Measurements from ENCODE around the gene SHLD2.
A peak's percentile ranks its signal among the peaks of the same experiment; 100 is the strongest.
"Not testable (repeated sequence)": the region's sequence is repeated elsewhere in the genome, so short reads cannot be mapped to it uniquely, and the experiment has no call there.

SHLD2 gene

GRCh38 chr10:87089746-87090145 is 5.3 kb upstream of the SHLD2 start:
- DNase-seq, result no peak

DNA sequence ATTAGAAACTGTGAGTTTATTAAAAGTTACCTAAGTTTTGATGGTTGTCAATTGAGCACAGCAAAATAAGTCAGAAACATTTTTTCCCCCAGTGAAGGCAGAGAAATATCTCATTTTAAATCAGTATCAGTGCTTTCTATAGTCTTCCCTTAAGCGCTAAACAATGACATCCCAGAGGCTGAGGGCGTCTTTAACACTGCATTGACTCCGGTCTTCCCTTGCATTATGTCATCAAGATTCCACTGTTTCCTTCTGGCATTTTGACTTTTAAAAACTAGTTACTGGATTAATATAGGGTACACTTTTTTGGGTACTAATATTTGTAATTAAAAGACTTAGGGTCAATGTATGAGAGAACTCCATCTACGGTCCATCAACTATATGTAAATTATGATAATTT is 4.2 kb upstream of the SHLD2 start:
- no peak for DNase-seq

GRCh38 chr10:87092376-87092860 is 2.6 kb upstream of the SHLD2 start:
- DNase-seq, result peak; percentile 16

DNA sequence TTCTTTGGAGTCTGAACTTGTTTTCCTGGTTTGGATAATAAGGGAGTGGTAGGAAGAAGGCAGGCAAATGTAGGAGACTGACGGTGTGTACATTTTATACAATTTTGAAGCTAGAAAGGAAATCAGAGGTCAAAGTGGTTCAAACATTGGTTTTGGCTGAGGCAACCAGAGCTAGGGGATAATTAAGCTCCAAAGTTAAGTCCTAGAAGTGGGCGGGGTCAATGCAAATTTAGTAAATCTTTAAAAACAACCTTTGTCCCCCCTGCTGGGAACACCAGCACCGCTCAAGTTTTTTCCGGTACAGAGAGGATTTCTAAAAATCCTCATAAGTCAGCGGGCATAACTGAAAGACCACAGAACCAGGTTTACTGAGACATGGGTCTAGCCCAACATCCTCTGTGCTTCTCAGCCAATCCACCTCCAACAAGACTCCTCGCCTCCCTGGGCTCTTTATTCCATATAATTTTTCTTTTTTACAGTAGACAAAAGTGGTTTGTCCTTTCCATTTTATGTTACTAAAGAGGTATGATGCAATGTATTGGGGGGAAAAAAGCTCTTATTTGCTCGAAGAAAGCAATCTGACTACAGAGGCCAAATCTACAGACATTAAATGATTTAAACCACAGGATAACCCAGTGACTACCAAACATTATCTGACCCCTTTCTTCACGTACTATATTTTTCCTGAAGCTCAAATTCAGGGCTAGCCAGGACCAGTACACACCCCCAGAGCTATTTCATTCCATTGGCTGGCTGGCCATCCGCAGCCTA is 2.0 kb upstream of the SHLD2 start:
- peak; percentile 72 for DNase-seq

GRCh38 chr10:87093632-87094372 is 1.2 kb upstream of the SHLD2 start:
- peak; percentile 83 for DNase-seq

DNA sequence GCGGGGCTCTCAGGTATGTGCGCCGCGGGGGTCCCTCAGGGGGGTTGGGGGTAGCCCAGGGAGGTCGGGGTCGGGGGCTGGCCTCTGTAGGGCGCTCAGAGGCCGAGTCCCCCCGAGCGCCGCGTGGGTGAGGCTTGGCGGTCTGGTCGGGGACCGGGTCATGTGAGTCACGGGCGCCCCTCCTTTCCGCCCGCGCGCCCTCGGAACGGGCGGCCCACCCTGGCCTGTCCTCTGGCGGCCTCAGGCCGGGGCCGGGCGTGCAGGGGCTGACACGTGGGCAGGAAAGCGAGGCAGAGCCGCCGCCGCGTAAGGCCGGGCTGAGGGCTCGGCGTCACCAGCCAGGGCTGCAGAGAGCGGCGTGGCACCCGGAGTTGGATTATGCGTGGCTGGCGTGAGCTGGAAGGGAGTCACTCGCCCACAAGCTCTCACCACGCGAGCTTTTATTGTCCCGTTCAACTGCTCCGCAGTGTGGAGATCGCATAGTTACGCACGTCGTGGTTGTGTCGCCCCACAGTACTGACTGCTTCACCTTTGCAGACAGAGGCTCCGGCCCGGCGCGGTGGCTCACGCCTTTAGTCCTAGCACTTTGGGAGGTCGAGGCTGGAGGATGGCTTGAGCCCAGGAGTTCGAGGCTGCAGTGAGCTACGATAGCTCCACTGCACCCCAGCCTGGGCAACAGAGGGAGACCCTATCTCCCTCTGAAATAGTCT is 385 bp downstream of the SHLD2 start:
- DNase-seq, result peak; percentile 78

GRCh38 chr10:87101996-87102395 is 7.0 kb downstream of the SHLD2 start:
- DNase-seq, result no peak

DNA sequence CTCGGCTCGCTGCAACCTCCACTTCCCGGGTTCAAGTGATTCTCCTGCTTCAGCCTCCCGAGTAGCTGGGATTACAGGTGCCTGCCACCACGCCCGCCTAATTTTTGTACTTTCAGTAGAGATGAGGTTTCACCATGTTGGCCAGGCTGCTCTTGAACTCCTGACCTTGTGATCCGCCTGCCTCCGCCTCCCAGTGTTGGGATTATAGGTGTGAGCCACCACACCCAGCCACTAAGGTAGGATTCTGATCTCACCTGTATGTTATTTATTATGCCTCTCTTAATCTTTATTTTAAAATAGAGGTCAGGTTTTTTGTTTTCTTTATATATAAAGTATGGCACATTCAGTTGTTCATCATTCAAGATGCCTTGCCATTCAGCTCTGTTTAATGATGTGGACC is 9.7 kb downstream of the SHLD2 start:
- not testable (repeated sequence) for DNase-seq

DNA sequence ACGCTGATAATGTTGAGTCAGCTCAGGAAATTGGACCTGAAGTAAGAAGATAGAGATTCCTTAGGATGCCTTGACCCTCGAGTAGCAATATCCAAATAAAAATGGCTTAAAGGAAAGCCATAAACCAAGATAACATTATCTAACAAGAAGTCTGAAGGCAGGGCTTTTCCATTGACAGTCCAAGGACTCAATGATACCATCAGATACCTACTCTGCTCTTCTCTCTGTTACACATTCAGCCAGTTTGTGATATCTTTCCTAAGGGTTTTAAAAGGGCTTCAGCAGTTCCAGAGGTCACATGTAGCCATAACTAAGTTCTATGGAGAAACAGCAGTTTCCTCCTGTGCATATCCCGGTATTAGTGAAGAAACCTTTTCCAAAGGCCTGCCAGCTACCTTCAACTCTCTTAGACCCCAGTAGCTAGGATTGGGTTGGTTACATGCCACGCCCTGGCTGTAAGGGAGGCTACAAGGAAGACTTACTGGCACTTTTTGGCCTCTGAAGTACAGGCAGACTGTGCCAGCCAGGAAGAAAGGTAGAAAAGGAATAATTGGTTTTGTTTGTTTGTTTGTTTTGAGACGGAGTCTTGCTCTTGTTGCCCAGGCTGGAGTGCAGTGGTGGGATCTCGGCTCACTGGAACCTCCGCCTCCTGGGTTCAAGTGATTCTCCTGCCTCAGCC is 10.6 kb downstream of the SHLD2 start:
- DNase-seq, result no peak

DNA sequence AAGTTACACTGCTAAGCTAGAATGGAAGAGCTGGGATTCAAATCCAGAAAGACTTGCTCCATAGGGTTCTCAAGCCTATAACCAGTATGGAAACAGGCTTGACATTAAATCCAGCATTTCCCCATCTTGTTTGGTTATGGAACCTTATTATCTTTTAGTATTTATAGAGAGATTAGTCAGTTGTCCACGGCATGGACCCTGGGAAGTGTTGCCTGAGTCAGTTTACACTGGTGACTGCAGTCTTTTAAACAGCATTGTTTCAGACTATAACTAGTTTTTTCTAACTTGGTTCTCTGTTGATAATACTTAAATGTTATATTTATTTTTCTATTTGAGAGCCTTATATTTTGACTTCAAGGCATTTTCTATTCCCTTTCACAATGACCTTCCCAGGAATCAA is 23.1 kb downstream of the SHLD2 start:
- DNase-seq, result not testable (repeated sequence)

GRCh38 chr10:87119029-87119428 is 24.0 kb downstream of the SHLD2 start:
- not testable (repeated sequence) for DNase-seq

GRCh38 chr10:87123351-87123750 is 28.3 kb downstream of the SHLD2 start:
- DNase-seq, result not testable (repeated sequence)

DNA sequence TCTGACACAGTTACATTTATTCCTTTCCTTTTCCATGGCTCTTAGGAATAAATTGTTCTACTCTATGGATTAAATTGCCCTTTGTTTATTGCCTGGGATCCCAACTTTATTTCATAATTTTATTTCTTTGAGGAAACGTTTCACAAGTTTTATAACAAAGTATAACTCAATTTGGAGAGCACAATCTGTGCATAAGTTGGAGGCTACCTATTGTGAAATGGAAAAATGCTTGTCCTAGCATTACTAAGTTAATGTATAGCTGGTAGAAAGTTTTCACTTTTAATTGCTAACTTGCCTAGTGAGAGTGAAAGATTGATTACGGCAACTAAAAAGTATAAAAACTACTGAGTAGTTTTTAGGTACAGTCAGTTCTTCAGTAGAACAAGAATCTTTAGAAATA is 32.0 kb downstream of the SHLD2 start:
- not testable (repeated sequence) for DNase-seq

- not testable (repeated sequence) for DNase-seq
These were observed 32.7 kb downstream of the SHLD2 start for GRCh38 chr10:87127607-87128156.

GRCh38 chr10:87132176-87132575 is 37.2 kb downstream of the SHLD2 start:
- not testable (repeated sequence) for DNase-seq

DNA sequence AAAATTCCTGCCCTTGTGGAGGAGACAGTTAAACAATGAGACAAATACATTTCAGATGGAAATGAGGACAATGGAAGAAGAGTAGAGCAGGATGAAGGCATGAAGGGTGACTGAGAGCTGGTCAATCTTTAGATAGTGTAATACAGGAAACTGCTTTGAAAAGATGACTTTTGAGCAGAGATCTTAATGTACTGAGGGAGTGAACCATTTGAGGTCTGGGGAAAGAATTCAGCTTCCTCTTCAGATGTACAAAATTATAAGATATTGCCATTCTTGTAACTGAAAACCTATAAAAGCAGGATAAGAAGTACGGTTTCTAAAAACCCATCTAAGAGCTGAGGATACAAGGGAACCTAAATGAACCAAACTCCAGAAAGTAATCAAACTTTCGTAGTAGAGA is 38.9 kb downstream of the SHLD2 start:
- not testable (repeated sequence) for DNase-seq

DNA sequence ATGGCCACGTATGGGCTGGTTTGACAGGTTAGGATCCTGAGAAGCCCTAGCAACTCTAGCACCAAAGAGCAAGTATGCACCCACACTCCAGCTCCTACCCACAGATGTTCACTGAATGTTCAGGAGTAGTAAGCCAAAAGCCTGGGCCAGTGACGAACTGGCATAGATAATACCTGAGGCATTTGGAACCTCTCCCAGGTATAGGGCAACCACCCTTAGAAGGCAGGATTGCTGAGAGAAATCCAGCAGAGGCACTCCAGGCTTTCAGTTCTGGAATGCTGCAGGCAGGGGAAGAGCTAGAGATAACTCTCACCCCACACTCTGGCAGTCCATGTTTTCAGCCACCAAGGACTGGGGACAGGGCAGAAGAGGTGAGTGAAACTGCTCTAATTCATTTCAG is 39.4 kb downstream of the SHLD2 start:
- DNase-seq, result not testable (repeated sequence)

DNA sequence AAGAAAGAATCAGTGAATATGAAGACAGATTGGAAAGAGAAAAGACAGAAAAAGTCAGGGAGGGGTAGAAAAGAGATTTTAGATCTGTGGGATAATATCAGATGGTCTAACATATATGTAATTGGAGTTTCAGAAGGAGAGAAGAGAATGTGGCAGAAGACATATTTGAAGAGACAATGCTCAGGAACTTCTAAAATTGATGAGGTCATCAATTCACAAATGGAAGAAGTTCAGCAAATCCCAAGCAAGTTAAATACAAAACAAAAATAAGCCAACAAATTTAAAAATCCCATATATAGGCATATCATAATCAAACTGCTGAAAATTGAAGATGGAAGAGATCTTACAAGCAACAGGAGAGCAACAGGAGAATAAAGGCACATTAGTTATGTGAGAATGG is 42.5 kb downstream of the SHLD2 start:
- DNase-seq, result not testable (repeated sequence)

DNA sequence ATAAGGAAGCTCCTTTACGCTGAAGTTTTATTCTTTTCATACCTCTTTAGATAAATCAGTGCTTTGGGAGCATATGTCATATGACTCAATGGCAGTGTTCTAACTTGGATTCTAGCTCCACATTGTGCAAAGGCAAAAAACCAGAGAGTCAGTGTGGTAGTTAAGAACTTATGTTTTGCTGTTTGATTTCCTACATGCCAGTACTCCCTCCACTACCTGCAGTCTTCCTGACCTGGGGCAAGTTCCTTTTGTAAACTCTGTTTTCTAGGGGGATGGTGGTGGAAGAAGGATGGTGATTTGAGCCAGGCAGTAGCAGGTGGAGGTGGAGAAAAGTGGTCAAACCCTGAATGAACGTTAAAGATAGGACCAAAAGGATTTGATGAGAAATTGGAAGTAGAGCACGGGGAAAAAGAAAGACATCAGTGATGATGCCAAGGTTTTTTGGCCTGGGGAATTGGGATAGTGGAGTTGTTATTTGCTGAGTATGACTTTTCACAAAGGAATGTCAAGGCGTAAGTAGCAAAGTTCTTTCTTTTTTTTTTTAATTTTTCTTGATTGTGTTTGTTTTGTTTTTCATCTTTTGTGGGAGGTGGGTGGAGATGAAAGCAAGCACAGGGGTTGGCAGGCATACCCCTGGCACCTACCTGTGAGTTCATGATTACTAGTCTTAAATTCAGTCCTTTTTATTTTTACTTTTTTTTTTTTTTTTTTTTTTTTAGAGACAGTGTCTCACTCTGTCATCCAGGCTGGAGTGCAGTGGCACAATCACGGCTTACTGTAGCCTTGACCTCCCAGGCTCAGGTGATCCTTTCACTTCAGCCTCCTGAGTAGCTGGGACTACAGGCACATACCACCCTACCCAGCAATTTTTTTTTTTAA is 47.5 kb downstream of the SHLD2 start:
- not testable (repeated sequence) for DNase-seq

GRCh38 chr10:87143109-87143418 is 48.1 kb downstream of the SHLD2 start:
- not testable (repeated sequence) for DNase-seq

GRCh38 chr10:87145598-87145997 is 50.6 kb downstream of the SHLD2 start:
- DNase-seq, result not testable (repeated sequence)

All from activated CD4-positive, alpha-beta T cell treated with anti-CD3 and anti-CD28 coated beads, Interleukin-2, Interleukin-6, amounts not matched to agents 100 ng/mL and 50 ng/mL, durations not matched to agents 16 hours and 8 hours (primary cell).